ENCODE data around the gene RALB. TPM values are rescaled to one million over a fixed set of nuclear protein-coding genes. Genes with fewer than 3 reads are reported as not detected.

RALB gene
- total RNA-seq, 1 experiment from 2014 or later, result 24.6 TPM

GRCh38 chr2:120275617-120276400 is 23.2 kb downstream of the RALB start:
- H2BK15ac ChIP-seq (ENCODE audit: low read depth, low read length), result no peak overlapping the region
- H2BK12ac ChIP-seq (ENCODE audit: insufficient read length, low read depth, low read length), result no peak overlapping the region
- H3K56ac ChIP-seq (ENCODE audit: insufficient read length, low read depth, low read length), result no peak overlapping the region
- H3K27me3 ChIP-seq (ENCODE audit: insufficient read depth, low read length), result no peaks in the 10 kb centered on the region
- Mint-ChIP-seq H3K36me3 (ENCODE audit: insufficient read depth in 1 of 3, low read depth in 3 of 3) (peaks cover 5 to 15% (median 13%) of the 10 kb centered on the region in 3 experiments; a peak in 6 of 7 replicates), H3K27me3 (ENCODE audit: low read depth) (no peaks in the 10 kb centered on the region; the same call in 1 of the 2 replicates), H3K4me1 (peaks cover 7 to 15% of the 10 kb centered on the region in 2 experiments), H3K9me3 (peaks cover 5 to 9% of the 10 kb centered on the region in 2 experiments), H3K27ac (no peak overlapping the region), H3K4me3 (no peak overlapping the region)
- H3K4me1 ChIP-seq (ENCODE audit: insufficient read depth, low read length), result no peaks in the 10 kb centered on the region
- no peaks in the 10 kb centered on the region for H3K79me1 ChIP-seq (ENCODE audit: insufficient read depth, low read depth, low read length, poor library complexity, severe bottlenecking)
- no peak overlapping the region for H4K5ac ChIP-seq (ENCODE audit: insufficient read length, low read depth, low read length)
- no peak overlapping the region for H3K23ac ChIP-seq (ENCODE audit: insufficient read length, low read depth, low read length)
- H3K23me2 ChIP-seq (ENCODE audit: insufficient read length, low read depth, low read length, poor library complexity, severe bottlenecking), result no peaks in the 10 kb centered on the region
- no peak overlapping the region for H3T11ph ChIP-seq (ENCODE audit: low read length)
- H4K8ac ChIP-seq (replicated peaks; ENCODE audit: insufficient read length, low read depth, low read length), result no peak overlapping the region
- H2BK5ac ChIP-seq (ENCODE audit: insufficient read length, low read length), result no peak overlapping the region
- H3K79me2 ChIP-seq (ENCODE audit: insufficient read depth, low read length), result no peaks in the 10 kb centered on the region; the same call in 1 of the 2 replicates
- H3K9ac ChIP-seq (ENCODE audit: extremely low read depth, insufficient read length, low read length), result no peak overlapping the region
- H2AFZ ChIP-seq (ENCODE audit: low read length), result no peak overlapping the region
- no peak for TF ChIP-seq CTCF (conservative IDR thresholded peaks at IDR 0.05)
- no peak overlapping the region for H3K18ac ChIP-seq (ENCODE audit: insufficient read length, low read depth, low read length)
- no peak overlapping the region for H3K4ac ChIP-seq (ENCODE audit: low read depth, low read length)
- no peak overlapping the region for H4K91ac ChIP-seq (ENCODE audit: insufficient read length, low read depth, low read length)
- no peaks in the 10 kb centered on the region for H4K20me1 ChIP-seq (ENCODE audit: control insufficient read depth, insufficient read depth, insufficient read length)
- no CpG with 5 or more reads among the region's 8 CpGs for WGBS (ENCODE audit: extremely low coverage, insufficient read length, low lambda C conversion rate)
- no peak overlapping the region for H3K27ac ChIP-seq (ENCODE audit: insufficient read length, low read depth, low read length)
- no peak overlapping the region for H2BK120ac ChIP-seq (ENCODE audit: low read depth, low read length, poor library complexity, severe bottlenecking)
- H3K14ac ChIP-seq (ENCODE audit: insufficient read depth, low read length), result no peak overlapping the region
- no peak overlapping the region for H2AK5ac ChIP-seq (ENCODE audit: insufficient read length, low read length)
- H3K9me3 ChIP-seq (ENCODE audit: control insufficient read depth, low read depth, low read length), result no peaks in the 10 kb centered on the region
- no peak for DNase-seq
- no peak overlapping the region for H3K4me2 ChIP-seq (ENCODE audit: insufficient read depth, insufficient read length, low read length)
- no peak overlapping the region for H2BK20ac ChIP-seq (ENCODE audit: low read depth, low read length, poor library complexity, severe bottlenecking)

Measured in H9 (cell line).